HEK293T (cell line): ENCODE results near the gene MADCAM1.

ENCODE experiments used
- ARNT ChIP-seq: fragments of 450-650 bp; IDR thresholded peaks from 2 replicates; pipeline ENCODE4 v1.6.1; 2017; ENCODE audit warnings: mild to moderate bottlenecking
- BHLHE40 ChIP-seq: fragments of 450-650 bp; IDR thresholded peaks from 2 replicates; pipeline ENCODE4 v1.6.1; 2016; ENCODE audit warnings: mild to moderate bottlenecking, moderate library complexity, borderline replicate concordance
- CTBP1 ChIP-seq: fragments of 450-650 bp; IDR thresholded peaks from 2 replicates; pipeline ENCODE4 v1.6.1; 2016; ENCODE audit warnings: borderline replicate concordance
- FOXA1 ChIP-seq: fragments of 450-650 bp; IDR thresholded peaks from 2 replicates; pipeline ENCODE4 v1.6.1; 2016; ENCODE audit warnings: mild to moderate bottlenecking
- FOXK2 ChIP-seq: fragments of 450-650 bp; IDR thresholded peaks from 2 replicates; pipeline ENCODE4 v1.6.1; 2016; ENCODE audit warnings: mild to moderate bottlenecking
- FOXM1 ChIP-seq: fragments of 450-650 bp; IDR thresholded peaks from 2 replicates; pipeline ENCODE4 v1.6.1; 2017; ENCODE audit warnings: mild to moderate bottlenecking, borderline replicate concordance
- HDGF ChIP-seq: fragments of 450-650 bp; IDR thresholded peaks from 2 replicates; pipeline ENCODE4 v1.6.1; 2017; ENCODE audit warnings: antibody characterized with exemption, borderline replicate concordance
- L3MBTL2 ChIP-seq: fragments of 450-650 bp; conservative IDR thresholded peaks from 2 replicates; pipeline ENCODE4 v1.6.1; 2016; ENCODE audit warnings: mild to moderate bottlenecking
- NFRKB ChIP-seq: fragments of 450-650 bp; IDR thresholded peaks from 2 replicates; pipeline ENCODE4 v1.6.1; 2016; ENCODE audit warnings: mild to moderate bottlenecking, moderate library complexity
- PKNOX1 ChIP-seq: fragments of 450-650 bp; IDR thresholded peaks from 2 replicates; pipeline ENCODE4 v1.6.1; 2016
- SP1 ChIP-seq: fragments of 450-650 bp; IDR thresholded peaks from 2 replicates; pipeline ENCODE4 v1.6.1; 2017
- SUZ12 ChIP-seq: fragments of 450-650 bp; IDR thresholded peaks from 2 replicates; pipeline ENCODE4 v1.6.1; 2016; ENCODE audit warnings: mild to moderate bottlenecking
- TARDBP ChIP-seq: fragments of 450-650 bp; IDR thresholded peaks from 2 replicates; pipeline ENCODE4 v1.6.1; 2016
- ZNF384 ChIP-seq: fragments of 450-650 bp; IDR thresholded peaks from 2 replicates; pipeline ENCODE4 v1.6.1; 2016

- TF ChIP-seq FOXM1 = no peak
- TF ChIP-seq HDGF = no peak
- TF ChIP-seq SUZ12 = no peak
- no peak for TF ChIP-seq CTBP1
- no peak for TF ChIP-seq TARDBP
- TF ChIP-seq PKNOX1 = no peak
- no peak for TF ChIP-seq FOXK2
- no peak for TF ChIP-seq SP1
- no peak for TF ChIP-seq FOXA1
- no peak for TF ChIP-seq L3MBTL2
- TF ChIP-seq NFRKB = no peak
- no peak for TF ChIP-seq ARNT
- no peak for TF ChIP-seq ZNF384
- TF ChIP-seq BHLHE40 = no peak
These were observed 44.8 kb downstream of the MADCAM1 start for GRCh38 chr19:540867-541637.
